GM12878 (cell line): Measurements from ENCODE around the gene HSPA1B.

Experiments used
- CBX3 ChIP-seq: fragments of 200-600 bp; sonication (generic); IDR thresholded peaks from 2 replicates; pipeline ENCODE4 v1.6.1; 2016; ENCODE audit warnings: low read depth, borderline replicate concordance
- EED ChIP-seq: sonication (generic); IDR thresholded peaks from 2 replicates; pipeline ENCODE4 v1.6.1; 2016; ENCODE audit warnings: antibody characterized with exemption, low read depth
- ESRRA ChIP-seq: IDR thresholded peaks from 2 replicates; pipeline ENCODE4 v1.6.1; 2012; ENCODE audit warnings: mild to moderate bottlenecking, low read length, improper control_type of control experiment
- EZH2 ChIP-seq: IDR thresholded peaks from 2 replicates; pipeline ENCODE4 v1.6.1; 2012; ENCODE audit warnings: low read depth, mild to moderate bottlenecking, control low read depth, inconsistent platforms, low read length, borderline replicate concordance; ENCODE audit not compliant: control insufficient read depth
- FOXK2 ChIP-seq: fragments of 450-650 bp; IDR thresholded peaks from 2 replicates; pipeline ENCODE4 v1.6.1; 2017; ENCODE audit warnings: mild to moderate bottlenecking, moderate library complexity
- GABPA ChIP-seq: IDR thresholded peaks from 2 replicates; pipeline ENCODE4 v1.6.1; 2014; ENCODE audit warnings: antibody characterized with exemption, low read depth, mild to moderate bottlenecking, inconsistent platforms
- HDGF ChIP-seq: fragments of 450-650 bp; IDR thresholded peaks from 2 replicates; pipeline ENCODE4 v1.6.1; 2016; ENCODE audit warnings: antibody characterized with exemption
- POLR2AphosphoS5 ChIP-seq: IDR thresholded peaks from 2 replicates; pipeline ENCODE4 v1.6.1; 2011; ENCODE audit warnings: mild to moderate bottlenecking, low read length, inconsistent platforms
- SIN3A ChIP-seq: IDR thresholded peaks from 2 replicates; pipeline ENCODE4 v1.6.1; 2012; ENCODE audit warnings: low read depth, low read length, improper control_type of control experiment
- TF ChIP-seq, protein P1 (sequence below): fragments of 450-650 bp; formaldehyde crosslinking; IDR thresholded peaks from 2 replicates; pipeline ENCODE4 v1.4.0; 2022; ENCODE audit warnings: mild to moderate bottlenecking, moderate library complexity
- TF ChIP-seq, protein P2 (sequence below), 3 experiments: IDR thresholded peaks in 2 of 3; conservative IDR thresholded peaks in 1 of 3; 2 replicates each; pipeline ENCODE4 v1.5.1; 2011; ENCODE audit warnings: low read depth in 3 of 3, low read length in 3 of 3, mild to moderate bottlenecking in 3 of 3, control low read depth in 2 of 3, moderate library complexity in 2 of 3, inconsistent platforms in 1 of 3, mixed read lengths in 1 of 3; ENCODE audit not compliant: control insufficient read depth in 2 of 3, insufficient read depth in 1 of 3; ENCODE audit errors: extremely low read depth in 1 of 3
- TF ChIP-seq, protein P3 (sequence below): IDR thresholded peaks from 2 replicates; pipeline ENCODE4 v1.6.1; 2011; ENCODE audit warnings: low read depth, low read length, improper control_type of control experiment, borderline replicate concordance
- TF ChIP-seq, protein P4 (sequence below): fragments of 450-650 bp; IDR thresholded peaks from 2 replicates; pipeline ENCODE4 v1.6.1; 2016; ENCODE audit warnings: mild to moderate bottlenecking

DNA sequence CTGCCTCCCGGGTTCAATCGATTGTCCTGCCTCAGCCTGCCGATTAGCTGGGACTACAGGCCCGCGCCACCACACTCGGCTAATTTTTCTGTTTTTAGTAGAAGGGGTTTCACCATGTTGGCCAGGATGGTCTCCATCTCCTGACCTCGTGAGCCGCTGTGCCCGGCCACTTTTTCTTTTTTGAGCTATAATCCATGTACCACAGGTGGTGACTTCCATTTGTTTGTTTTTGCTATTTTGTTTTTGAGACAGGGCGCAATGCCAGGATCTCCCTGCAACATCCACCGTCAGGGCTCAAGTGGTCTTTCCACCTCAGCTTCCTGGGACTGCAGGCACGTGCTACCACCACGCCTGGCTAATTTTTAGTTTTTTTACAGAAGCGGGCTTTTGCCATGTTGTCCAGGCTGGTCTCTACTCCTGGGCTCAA lies 8.5 kb downstream of the HSPA1B start:
- TF ChIP-seq, protein P1, sequence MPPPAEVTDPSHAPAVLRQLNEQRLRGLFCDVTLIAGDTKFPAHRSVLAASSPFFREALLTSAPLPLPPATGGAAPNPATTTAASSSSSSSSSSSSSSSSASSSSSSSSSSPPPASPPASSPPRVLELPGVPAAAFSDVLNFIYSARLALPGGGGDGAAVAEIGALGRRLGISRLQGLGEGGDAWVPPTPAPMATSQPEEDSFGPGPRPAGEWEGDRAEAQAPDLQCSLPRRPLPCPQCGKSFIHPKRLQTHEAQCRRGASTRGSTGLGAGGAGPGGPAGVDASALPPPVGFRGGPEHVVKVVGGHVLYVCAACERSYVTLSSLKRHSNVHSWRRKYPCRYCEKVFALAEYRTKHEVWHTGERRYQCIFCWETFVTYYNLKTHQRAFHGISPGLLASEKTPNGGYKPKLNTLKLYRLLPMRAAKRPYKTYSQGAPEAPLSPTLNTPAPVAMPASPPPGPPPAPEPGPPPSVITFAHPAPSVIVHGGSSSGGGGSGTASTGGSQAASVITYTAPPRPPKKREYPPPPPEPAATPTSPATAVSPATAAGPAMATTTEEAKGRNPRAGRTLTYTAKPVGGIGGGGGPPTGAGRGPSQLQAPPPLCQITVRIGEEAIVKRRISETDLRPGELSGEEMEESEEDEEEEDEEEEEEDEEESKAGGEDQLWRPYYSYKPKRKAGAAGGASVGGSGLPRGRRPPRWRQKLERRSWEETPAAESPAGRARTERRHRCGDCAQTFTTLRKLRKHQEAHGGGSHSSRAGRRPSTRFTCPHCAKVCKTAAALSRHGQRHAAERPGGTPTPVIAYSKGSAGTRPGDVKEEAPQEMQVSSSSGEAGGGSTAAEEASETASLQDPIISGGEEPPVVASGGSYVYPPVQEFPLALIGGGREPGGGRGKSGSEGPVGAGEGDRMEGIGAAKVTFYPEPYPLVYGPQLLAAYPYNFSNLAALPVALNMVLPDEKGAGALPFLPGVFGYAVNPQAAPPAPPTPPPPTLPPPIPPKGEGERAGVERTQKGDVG (CRISPR knock-in tag) = no peak
- TF ChIP-seq GABPA (no peak), SIN3A (no peak), ESRRA (no peak), POLR2AphosphoS5 (no peak), CBX3 (no peak), EED (no peak), EZH2 (no peak), FOXK2 (no peak), HDGF (no peak)
- TF ChIP-seq, protein P2, sequence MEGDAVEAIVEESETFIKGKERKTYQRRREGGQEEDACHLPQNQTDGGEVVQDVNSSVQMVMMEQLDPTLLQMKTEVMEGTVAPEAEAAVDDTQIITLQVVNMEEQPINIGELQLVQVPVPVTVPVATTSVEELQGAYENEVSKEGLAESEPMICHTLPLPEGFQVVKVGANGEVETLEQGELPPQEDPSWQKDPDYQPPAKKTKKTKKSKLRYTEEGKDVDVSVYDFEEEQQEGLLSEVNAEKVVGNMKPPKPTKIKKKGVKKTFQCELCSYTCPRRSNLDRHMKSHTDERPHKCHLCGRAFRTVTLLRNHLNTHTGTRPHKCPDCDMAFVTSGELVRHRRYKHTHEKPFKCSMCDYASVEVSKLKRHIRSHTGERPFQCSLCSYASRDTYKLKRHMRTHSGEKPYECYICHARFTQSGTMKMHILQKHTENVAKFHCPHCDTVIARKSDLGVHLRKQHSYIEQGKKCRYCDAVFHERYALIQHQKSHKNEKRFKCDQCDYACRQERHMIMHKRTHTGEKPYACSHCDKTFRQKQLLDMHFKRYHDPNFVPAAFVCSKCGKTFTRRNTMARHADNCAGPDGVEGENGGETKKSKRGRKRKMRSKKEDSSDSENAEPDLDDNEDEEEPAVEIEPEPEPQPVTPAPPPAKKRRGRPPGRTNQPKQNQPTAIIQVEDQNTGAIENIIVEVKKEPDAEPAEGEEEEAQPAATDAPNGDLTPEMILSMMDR (IDR thresholded peaks at IDR 0.05 in 2 of 3, conservative IDR thresholded peaks at IDR 0.05 in 1 of 3; ENCODE audit: control insufficient read depth in 2 of 3, extremely low read depth in 1 of 3, insufficient read depth in 1 of 3, low read depth in 3 of 3, low read length in 3 of 3) = no peak
- TF ChIP-seq, protein P3, sequence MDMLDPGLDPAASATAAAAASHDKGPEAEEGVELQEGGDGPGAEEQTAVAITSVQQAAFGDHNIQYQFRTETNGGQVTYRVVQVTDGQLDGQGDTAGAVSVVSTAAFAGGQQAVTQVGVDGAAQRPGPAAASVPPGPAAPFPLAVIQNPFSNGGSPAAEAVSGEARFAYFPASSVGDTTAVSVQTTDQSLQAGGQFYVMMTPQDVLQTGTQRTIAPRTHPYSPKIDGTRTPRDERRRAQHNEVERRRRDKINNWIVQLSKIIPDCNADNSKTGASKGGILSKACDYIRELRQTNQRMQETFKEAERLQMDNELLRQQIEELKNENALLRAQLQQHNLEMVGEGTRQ = no peak
- TF ChIP-seq, protein P4, sequence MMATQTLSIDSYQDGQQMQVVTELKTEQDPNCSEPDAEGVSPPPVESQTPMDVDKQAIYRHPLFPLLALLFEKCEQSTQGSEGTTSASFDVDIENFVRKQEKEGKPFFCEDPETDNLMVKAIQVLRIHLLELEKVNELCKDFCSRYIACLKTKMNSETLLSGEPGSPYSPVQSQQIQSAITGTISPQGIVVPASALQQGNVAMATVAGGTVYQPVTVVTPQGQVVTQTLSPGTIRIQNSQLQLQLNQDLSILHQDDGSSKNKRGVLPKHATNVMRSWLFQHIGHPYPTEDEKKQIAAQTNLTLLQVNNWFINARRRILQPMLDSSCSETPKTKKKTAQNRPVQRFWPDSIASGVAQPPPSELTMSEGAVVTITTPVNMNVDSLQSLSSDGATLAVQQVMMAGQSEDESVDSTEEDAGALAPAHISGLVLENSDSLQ = no peak
